Caco-2 (cell line): ENCODE measurements around the gene CYTH2. TPM values are rescaled to one million over a fixed set of nuclear protein-coding genes. Genes with fewer than 3 reads are reported as not detected.

Experiments used
- BruUV-seq: library from RNA; stranded (reverse); fragments of 400-500 nt; replicated peaks from 2 replicates; lab custom pipeline; 2021; lab: Mats Ljungman, UMichigan
- CTCF ChIA-PET: fragments of 300-600 bp; sonication (Branson Sonifier 250); formaldehyde crosslinking; loops from one replicate; lab custom pipeline; 2022; ENCODE audit warnings: antibody characterized with exemption; lab: Charles Lee
- POLR2A ChIA-PET: fragments of 300-600 bp; sonication (Branson Sonifier 250); formaldehyde crosslinking; loops from one replicate; lab custom pipeline; 2022; ENCODE audit warnings: antibody characterized with exemption; lab: Charles Lee
- DNase-seq, 2 experiments: peaks; one replicate each; pipeline versions ENCODE4 v3.0.0 to v3.0.0-alpha.2; 2020 to 2022
- H3K27me3 ChIP-seq: replicated peaks from 2 replicates; pipeline ENCODE4 v1.6.0; 2011; ENCODE audit warnings: low read length; ENCODE audit not compliant: control insufficient read depth, insufficient read depth
- H3K36me3 ChIP-seq: 2 replicates; pipeline ENCODE4 v1.5.1; 2011; ENCODE audit warnings: low read length; ENCODE audit not compliant: control insufficient read depth, insufficient read depth
- H3K4me1 ChIP-seq: fragments of 250-450 bp; sonication (Bioruptor Pico); 2 replicates; pipeline ENCODE4 v1.5.1; 2020; ENCODE audit warnings: mild to moderate bottlenecking
- H3K4me3 ChIP-seq: 2 replicates; pipeline ENCODE4 v1.5.1; 2011; ENCODE audit warnings: low read depth, mild to moderate bottlenecking, control low read depth, low read length
- H3K9me3 ChIP-seq: fragments of 250-450 bp; sonication (Bioruptor Pico); 2 replicates; pipeline ENCODE4 v1.5.1; 2020; ENCODE audit warnings: mild to moderate bottlenecking, moderate library complexity
- H3K27ac Mint-ChIP-seq: one replicate; pipeline ENCODE4 v1.8.0; 2022; ENCODE audit warnings: mixed read lengths; ENCODE audit not compliant: unreplicated experiment
- H3K27me3 Mint-ChIP-seq: one replicate; pipeline ENCODE4 v1.8.0; 2022; ENCODE audit warnings: mixed read lengths; ENCODE audit not compliant: insufficient read depth, unreplicated experiment
- H3K36me3 Mint-ChIP-seq: one replicate; pipeline ENCODE4 v1.8.0; 2022; ENCODE audit warnings: mild to moderate bottlenecking, mixed read lengths; ENCODE audit not compliant: insufficient read depth, unreplicated experiment
- H3K4me1 Mint-ChIP-seq: one replicate; pipeline ENCODE4 v1.8.0; 2022; ENCODE audit warnings: low read depth, mixed read lengths; ENCODE audit not compliant: unreplicated experiment
- H3K4me3 Mint-ChIP-seq: one replicate; pipeline ENCODE4 v1.8.0; 2022; ENCODE audit warnings: mild to moderate bottlenecking, moderate library complexity, mixed read lengths; ENCODE audit not compliant: unreplicated experiment
- H3K9me3 Mint-ChIP-seq: one replicate; pipeline ENCODE4 v1.8.0; 2022; ENCODE audit warnings: mixed read lengths; ENCODE audit not compliant: unreplicated experiment
- intact Hi-C: fragments of 100-400 bp; cut with micrococcal nuclease; formaldehyde crosslinking; loops from one replicate; pipeline ENCODE4 v1.10.0; 2022; ENCODE audit not compliant: unreplicated experiment
- total RNA-seq: library from RNA; stranded (reverse); gene quantifications from 2 replicates; pipeline ENCODE4 v1.2.3, GENCODE V29; 2022
- TF ChIP-seq, protein P1 (sequence below), 2 experiments: fragments of 200-600 bp in 1 of 2; IDR thresholded peaks; 1 replicate in 1 of 2; 2 replicates in 1 of 2; pipeline versions ENCODE4 v1.5.1 to v1.8.0; 2011 to 2022; ENCODE audit warnings: antibody characterized with exemption in 1 of 2, control low read depth in 1 of 2, inconsistent platforms in 1 of 2, low read depth in 1 of 2, low read length in 1 of 2, mild to moderate bottlenecking in 1 of 2, moderate library complexity in 1 of 2; ENCODE audit not compliant: insufficient read depth in 1 of 2, severe bottlenecking in 1 of 2, unreplicated experiment in 1 of 2

The CYTH2 gene
- total RNA-seq, 1 experiment from 2014 or later = 74.6 TPM

DNA sequence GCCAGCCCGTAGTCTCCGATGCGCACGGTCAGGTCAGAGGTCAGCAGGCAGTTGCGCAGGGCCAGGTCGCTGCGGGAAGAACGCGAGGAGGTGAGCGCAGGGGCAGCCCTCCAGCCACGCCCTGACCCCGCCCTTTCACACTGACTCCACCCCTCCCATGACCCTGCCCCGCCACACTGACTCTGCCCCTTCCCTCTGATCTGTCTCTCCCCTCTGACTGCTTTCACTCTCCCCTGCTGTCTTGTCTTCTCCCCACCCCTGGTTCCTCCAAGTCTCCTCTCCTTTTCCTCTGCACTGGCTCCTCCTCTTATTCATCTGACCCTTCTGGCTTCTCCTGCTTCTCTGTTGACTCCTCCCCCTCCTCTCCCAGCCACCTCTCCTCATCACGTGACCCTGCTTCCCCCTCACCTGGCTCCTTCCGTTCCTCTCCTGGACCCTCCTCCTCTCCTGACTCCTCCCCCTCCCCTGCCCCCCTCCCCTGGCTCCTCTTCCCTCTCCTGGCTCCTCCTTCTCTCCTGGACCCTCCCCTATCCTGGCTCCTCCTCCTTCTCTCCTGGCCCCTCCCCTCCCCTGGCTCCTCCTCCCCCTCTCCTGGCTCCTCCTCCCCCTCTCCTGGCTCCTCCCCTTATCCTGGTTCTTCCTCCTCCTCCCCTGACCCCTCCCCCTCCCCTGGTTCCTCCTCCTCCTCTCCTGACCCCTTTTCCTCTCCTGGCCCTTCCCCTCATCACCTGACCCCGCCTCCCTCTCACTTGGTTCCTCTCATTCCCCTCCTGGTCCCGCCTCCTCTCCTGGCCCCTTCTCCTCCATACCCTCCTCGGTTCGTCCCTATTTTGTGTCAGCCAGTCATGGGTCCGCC is 32.6 kb downstream of the CYTH2 start:
- POLR2A ChIA-PET = interaction anchor here (0.6 to 1.5 kb wide), 20 partner anchors 8 to 1205 kb away, joined by 3 to 22 read pairs (median 6); partner anchors contain the start of genes RPL18, SPHK2 and SYNGR4
- intact Hi-C loops = loop anchor here (1.0 to 5.0 kb wide), 7 partner anchors 8 to 169 kb away; partner anchors contain the start of genes DBP and GRWD1
- TF ChIP-seq, protein P1, sequence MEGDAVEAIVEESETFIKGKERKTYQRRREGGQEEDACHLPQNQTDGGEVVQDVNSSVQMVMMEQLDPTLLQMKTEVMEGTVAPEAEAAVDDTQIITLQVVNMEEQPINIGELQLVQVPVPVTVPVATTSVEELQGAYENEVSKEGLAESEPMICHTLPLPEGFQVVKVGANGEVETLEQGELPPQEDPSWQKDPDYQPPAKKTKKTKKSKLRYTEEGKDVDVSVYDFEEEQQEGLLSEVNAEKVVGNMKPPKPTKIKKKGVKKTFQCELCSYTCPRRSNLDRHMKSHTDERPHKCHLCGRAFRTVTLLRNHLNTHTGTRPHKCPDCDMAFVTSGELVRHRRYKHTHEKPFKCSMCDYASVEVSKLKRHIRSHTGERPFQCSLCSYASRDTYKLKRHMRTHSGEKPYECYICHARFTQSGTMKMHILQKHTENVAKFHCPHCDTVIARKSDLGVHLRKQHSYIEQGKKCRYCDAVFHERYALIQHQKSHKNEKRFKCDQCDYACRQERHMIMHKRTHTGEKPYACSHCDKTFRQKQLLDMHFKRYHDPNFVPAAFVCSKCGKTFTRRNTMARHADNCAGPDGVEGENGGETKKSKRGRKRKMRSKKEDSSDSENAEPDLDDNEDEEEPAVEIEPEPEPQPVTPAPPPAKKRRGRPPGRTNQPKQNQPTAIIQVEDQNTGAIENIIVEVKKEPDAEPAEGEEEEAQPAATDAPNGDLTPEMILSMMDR (IDR thresholded peaks at IDR 0.05; ENCODE audit: insufficient read depth in 1 of 2, low read depth in 1 of 2, low read length in 1 of 2, severe bottlenecking in 1 of 2, unreplicated experiment in 1 of 2) = no peak
- Mint-ChIP-seq H3K4me3 (peak overlapping the region; percentile 80), H3K27me3 (no peaks in the 10 kb centered on the region), H3K4me1 (peaks cover 22% of the 10 kb centered on the region), H3K27ac (peak overlapping the region; percentile 87), H3K36me3 (peaks cover 22% of the 10 kb centered on the region), H3K9me3 (no peaks in the 10 kb centered on the region)
- DNase-seq = peak; percentile 99 to 100
- H3K4me1 ChIP-seq = peaks cover 15% of the 10 kb centered on the region
- peak overlapping the region; percentile 57 for H3K4me3 ChIP-seq
- no peaks in the 10 kb centered on the region for H3K27me3 ChIP-seq
- BruUV-seq = no TSS peak
- no peaks in the 10 kb centered on the region for H3K9me3 ChIP-seq
- H3K36me3 ChIP-seq = no peaks in the 10 kb centered on the region; the same call in 1 of the 2 replicates
- CTCF ChIA-PET = interaction anchor here (0.6 to 2.1 kb wide), 24 partner anchors 9 to 810 kb away, joined by 3 to 46 read pairs (median 5); partner anchors contain the start of genes KDELR1, SYNGR4 and TMEM143

DNA sequence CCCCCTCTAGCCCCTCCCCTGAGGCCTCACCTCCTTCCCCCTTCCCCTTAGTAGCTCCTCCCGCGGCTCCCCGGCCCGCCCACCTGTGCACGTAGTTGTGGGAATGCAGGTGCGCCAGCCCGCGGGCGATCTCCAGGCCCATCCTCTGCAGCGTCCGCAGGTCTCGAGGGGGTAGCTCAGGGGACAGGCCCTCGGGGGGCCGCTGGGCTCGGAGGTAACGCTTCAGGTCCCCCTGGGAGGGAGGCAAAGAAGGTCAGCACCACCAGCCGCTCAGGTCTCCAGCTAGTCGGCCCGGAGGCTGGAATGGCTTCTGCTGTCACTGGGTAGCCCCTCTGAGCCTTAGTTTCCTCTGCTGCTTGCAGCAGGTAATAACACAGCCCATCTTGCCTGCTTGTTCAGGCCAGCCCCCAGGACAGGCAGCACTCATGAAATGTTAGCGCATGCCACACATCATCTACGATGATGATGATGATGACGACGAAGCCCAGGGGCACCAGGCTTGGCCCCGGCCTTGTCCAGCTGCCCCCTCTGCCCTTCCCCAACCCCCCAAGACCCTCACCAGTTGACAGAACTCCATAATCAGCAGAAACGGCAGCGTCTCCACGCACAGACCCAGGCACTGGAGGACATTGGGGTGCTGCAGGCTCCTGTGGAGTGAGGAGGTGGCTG is 33.3 kb downstream of the CYTH2 start:
- Mint-ChIP-seq H3K4me1 (peaks cover 22% of the 10 kb centered on the region), H3K4me3 (peak overlapping the region; percentile 80), H3K36me3 (peaks cover 18% of the 10 kb centered on the region), H3K27ac (peak overlapping the region; percentile 94), H3K9me3 (no peaks in the 10 kb centered on the region), H3K27me3 (no peaks in the 10 kb centered on the region)
- H3K27me3 ChIP-seq = no peaks in the 10 kb centered on the region
- POLR2A ChIA-PET = interaction anchor here (0.6 to 1.5 kb wide), 20 partner anchors 9 to 1206 kb away, joined by 3 to 22 read pairs (median 6); partner anchors contain the start of genes RPL18, SPHK2 and SYNGR4
- H3K4me3 ChIP-seq = peak overlapping the region; percentile 34
- H3K4me1 ChIP-seq = peaks cover 15% of the 10 kb centered on the region
- H3K9me3 ChIP-seq = no peaks in the 10 kb centered on the region
- no peaks in the 10 kb centered on the region for H3K36me3 ChIP-seq
- TF ChIP-seq, protein P1 (IDR thresholded peaks at IDR 0.05; ENCODE audit: insufficient read depth in 1 of 2, low read depth in 1 of 2, low read length in 1 of 2, severe bottlenecking in 1 of 2, unreplicated experiment in 1 of 2) = no peak
- CTCF ChIA-PET = interaction anchor here (0.6 to 1.8 kb wide), 22 partner anchors 9 to 809 kb away, joined by 3 to 46 read pairs (median 5); partner anchors contain the start of genes KDELR1, SYNGR4 and TMEM143
- BruUV-seq = TSS peak; percentile 94
- DNase-seq = no peak
- intact Hi-C loops = loop anchor here (1.0 to 5.0 kb wide), 7 partner anchors 8 to 170 kb away; partner anchors contain the start of genes DBP and GRWD1
